ENCODE data around the gene USP17L26. TPM values are rescaled to one million over a fixed set of nuclear protein-coding genes. Genes with fewer than 3 reads are reported as not detected.

USP17L26 gene
- total and polyA plus RNA-seq, 9 of the 15 experiments (the other 6 are each of a cell fraction or from before 2014, with no cell fraction given) = not detected

DNA sequence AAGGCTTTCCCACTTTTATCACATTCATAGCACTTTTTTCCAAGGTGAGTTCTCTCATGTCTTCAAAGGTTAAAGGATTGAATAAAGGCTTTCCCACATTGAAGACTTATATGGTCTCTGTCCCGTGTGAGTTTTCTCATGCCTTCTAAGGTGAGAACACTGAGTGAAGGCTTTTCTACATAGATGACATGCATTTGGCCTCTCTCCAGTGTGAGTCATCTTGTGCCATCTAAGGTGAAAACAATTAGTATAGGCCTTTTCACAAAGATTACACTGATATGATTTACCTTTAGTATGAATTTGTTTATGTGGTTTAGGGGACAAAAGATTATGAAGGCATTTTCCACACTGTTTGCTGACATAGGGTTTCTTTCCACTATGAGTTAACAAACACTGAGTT, 49.7 kb downstream of the USP17L26 start:
- 0% methylated on average over 1 of the region's 1 CpG for WGBS (ENCODE audit: insufficient coverage, low coverage, missing lambda C conversion rate)
- no TSS peak for BruUV-seq (replicated peaks)
- POLR2A ChIA-PET = no interaction called here
- Histone ChIP-seq H3K79me2 (ENCODE audit: control insufficient read depth, insufficient read depth, low read length) (no peaks in the 10 kb centered on the region), H3K4me3 (no peak overlapping the region), H3K9me3 (replicated peaks; ENCODE audit: control insufficient read depth, insufficient read depth, low read depth, low read length) (no peaks in the 10 kb centered on the region), H3K9ac (ENCODE audit: insufficient read depth in 1 of 2, low read depth in 2 of 2, low read length in 2 of 2) (no peak overlapping the region), H3K9me1 (ENCODE audit: control insufficient read depth, insufficient read depth, low read length) (no peaks in the 10 kb centered on the region), H3K27me3 (ENCODE audit: control insufficient read depth in 2 of 2, insufficient read depth in 2 of 2, low read length in 2 of 2) (no peaks in the 10 kb centered on the region), H3K4me2 (ENCODE audit: insufficient read depth, low read length) (no peak overlapping the region), H4K20me1 (replicated peaks; ENCODE audit: control insufficient read depth, insufficient read depth, low read length) (no peaks in the 10 kb centered on the region), H3K36me3 (ENCODE audit: control insufficient read depth, insufficient read depth, low read length) (no peaks in the 10 kb centered on the region), H2AFZ (ENCODE audit: low read depth, low read length) (no peak overlapping the region), H3K27ac (ENCODE audit: extremely low read depth, low read depth, low read length) (no peak overlapping the region), H3K4me1 (replicated peaks in 1 of 2; ENCODE audit: control insufficient read depth in 2 of 2, insufficient read depth in 2 of 2, low read length in 2 of 2) (peaks cover 0 to 6% of the 10 kb centered on the region in 2 experiments; a peak in 2 of 5 replicates)
- ATAC-seq (no peak), DNase-seq (ENCODE audit: extremely low read depth in 1 of 4, low spot score in 3 of 4) (no peak), FAIRE-seq (no peak)
- CTCF ChIA-PET (ENCODE audit: low intra/inter-chr PET ratio) = no interaction called here
- intact Hi-C loops (cut with micrococcal nuclease) (no loop called here), in situ Hi-C loops (cut with MboI) (loop anchor here (10.0 kb wide), 1 partner anchor 59 kb away; the partner anchor contains the start of genes USP17L24 and USP17L25)
- TF ChIP-seq, protein P1, sequence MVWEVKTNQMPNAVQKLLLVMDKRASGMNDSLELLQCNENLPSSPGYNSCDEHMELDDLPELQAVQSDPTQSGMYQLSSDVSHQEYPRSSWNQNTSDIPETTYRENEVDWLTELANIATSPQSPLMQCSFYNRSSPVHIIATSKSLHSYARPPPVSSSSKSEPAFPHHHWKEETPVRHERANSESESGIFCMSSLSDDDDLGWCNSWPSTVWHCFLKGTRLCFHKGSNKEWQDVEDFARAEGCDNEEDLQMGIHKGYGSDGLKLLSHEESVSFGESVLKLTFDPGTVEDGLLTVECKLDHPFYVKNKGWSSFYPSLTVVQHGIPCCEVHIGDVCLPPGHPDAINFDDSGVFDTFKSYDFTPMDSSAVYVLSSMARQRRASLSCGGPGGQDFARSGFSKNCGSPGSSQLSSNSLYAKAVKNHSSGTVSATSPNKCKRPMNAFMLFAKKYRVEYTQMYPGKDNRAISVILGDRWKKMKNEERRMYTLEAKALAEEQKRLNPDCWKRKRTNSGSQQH (CRISPR knock-in tag; IDR thresholded peaks at IDR 0.05) = no peak
- TF ChIP-seq, protein P2, sequence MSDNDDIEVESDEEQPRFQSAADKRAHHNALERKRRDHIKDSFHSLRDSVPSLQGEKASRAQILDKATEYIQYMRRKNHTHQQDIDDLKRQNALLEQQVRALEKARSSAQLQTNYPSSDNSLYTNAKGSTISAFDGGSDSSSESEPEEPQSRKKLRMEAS (CRISPR knock-in tag; IDR thresholded peaks at IDR 0.05) = no peak
- no peak for TF ChIP-seq FOXA1 (IDR thresholded peaks at IDR 0.05; ENCODE audit: borderline replicate concordance)
- no peak for TF ChIP-seq ZNF12 (CRISPR knock-in tag; IDR thresholded peaks at IDR 0.05)
- TF ChIP-seq, protein P3, sequence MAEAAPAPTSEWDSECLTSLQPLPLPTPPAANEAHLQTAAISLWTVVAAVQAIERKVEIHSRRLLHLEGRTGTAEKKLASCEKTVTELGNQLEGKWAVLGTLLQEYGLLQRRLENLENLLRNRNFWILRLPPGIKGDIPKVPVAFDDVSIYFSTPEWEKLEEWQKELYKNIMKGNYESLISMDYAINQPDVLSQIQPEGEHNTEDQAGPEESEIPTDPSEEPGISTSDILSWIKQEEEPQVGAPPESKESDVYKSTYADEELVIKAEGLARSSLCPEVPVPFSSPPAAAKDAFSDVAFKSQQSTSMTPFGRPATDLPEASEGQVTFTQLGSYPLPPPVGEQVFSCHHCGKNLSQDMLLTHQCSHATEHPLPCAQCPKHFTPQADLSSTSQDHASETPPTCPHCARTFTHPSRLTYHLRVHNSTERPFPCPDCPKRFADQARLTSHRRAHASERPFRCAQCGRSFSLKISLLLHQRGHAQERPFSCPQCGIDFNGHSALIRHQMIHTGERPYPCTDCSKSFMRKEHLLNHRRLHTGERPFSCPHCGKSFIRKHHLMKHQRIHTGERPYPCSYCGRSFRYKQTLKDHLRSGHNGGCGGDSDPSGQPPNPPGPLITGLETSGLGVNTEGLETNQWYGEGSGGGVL (CRISPR knock-in tag; IDR thresholded peaks at IDR 0.05) = no peak
- TF ChIP-seq, protein P4, sequence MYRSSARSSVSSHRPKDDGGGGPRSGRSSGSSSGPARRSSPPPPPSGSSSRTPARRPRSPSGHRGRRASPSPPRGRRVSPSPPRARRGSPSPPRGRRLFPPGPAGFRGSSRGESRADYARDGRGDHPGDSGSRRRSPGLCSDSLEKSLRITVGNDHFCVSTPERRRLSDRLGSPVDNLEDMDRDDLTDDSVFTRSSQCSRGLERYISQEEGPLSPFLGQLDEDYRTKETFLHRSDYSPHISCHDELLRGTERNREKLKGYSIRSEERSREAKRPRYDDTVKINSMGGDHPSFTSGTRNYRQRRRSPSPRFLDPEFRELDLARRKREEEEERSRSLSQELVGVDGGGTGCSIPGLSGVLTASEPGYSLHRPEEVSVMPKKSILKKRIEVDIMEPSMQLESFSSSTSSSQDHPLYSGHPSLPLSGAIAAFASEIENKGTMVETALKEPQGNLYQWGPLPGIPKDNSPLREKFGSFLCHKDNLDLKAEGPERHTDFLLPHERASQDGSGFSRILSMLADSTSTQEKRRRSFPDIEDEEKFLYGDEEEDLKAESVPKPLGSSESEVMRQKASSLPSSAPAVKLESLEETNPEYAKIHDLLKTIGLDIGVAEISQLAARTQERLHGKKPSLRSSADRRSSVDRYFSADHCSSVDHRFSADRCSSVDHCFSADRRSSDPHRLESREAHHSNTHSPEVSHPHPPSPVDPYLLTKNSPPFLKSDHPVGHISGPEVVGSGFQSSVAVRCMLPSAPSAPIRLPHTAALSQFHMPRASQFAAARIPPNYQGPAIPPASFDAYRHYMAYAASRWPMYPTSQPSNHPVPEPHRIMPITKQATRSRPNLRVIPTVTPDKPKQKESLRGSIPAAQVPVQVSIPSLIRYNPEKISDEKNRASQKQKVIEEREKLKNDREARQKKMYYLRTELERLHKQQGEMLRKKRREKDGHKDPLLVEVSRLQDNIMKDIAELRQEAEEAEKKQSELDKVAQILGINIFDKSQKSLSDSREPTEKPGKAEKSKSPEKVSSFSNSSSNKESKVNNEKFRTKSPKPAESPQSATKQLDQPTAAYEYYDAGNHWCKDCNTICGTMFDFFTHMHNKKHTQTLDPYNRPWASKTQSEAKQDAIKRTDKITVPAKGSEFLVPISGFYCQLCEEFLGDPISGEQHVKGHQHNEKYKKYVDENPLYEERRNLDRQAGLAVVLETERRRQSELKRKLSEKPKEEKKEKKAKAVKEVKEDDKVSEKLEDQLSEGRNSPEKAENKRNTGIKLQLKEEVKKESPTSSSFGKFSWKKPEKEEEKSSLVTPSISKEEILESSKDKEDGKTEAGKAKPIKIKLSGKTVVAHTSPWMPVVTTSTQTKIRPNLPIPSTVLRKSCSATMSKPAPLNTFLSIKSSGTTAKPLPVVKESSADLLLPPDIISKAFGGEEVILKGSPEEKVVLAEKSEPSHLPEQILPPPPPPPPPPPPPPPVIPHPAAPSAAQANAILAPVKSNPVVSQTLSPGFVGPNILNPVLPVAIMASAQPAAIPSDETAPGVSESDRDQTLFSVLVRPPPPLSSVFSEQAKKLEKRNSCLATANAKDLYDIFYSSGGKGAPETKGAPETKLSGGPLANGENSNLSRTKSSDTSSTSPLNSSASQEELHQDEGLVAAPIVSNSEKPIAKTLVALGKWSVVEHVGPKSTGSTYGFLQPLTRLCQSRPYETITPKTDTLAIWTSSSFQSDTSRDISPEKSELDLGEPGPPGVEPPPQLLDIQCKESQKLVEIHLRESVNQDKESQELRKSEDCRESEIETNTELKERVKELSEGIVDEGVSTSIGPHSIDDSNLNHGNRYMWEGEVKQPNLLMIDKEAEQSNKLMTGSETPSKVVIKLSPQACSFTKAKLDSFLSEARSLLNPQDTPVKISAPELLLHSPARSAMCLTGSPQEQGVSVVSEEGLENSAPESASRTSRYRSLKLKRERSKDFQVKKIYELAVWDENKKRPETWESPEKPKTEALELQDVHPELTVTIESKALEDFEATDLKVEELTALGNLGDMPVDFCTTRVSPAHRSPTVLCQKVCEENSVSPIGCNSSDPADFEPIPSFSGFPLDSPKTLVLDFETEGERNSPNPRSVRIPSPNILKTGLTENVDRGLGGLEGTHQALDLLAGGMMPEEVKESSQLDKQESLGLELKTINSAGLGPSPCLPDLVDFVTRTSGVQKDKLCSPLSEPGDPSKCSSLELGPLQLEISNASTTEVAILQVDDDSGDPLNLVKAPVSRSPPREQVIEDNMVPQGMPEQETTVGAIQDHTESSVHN (IDR thresholded peaks at IDR 0.05; ENCODE audit: borderline replicate concordance in 1 of 2, low read depth in 1 of 2) = no peak
- TF ChIP-seq, protein P5, sequence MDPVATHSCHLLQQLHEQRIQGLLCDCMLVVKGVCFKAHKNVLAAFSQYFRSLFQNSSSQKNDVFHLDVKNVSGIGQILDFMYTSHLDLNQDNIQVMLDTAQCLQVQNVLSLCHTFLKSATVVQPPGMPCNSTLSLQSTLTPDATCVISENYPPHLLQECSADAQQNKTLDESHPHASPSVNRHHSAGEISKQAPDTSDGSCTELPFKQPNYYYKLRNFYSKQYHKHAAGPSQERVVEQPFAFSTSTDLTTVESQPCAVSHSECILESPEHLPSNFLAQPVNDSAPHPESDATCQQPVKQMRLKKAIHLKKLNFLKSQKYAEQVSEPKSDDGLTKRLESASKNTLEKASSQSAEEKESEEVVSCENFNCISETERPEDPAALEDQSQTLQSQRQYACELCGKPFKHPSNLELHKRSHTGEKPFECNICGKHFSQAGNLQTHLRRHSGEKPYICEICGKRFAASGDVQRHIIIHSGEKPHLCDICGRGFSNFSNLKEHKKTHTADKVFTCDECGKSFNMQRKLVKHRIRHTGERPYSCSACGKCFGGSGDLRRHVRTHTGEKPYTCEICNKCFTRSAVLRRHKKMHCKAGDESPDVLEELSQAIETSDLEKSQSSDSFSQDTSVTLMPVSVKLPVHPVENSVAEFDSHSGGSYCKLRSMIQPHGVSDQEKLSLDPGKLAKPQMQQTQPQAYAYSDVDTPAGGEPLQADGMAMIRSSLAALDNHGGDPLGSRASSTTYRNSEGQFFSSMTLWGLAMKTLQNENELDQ (CRISPR knock-in tag; IDR thresholded peaks at IDR 0.05; ENCODE audit: borderline replicate concordance) = no peak
